Measurements from ENCODE around the gene SERPINB6.
"Not testable (repeated sequence)": the region's sequence is repeated elsewhere in the genome, so short reads cannot be mapped to it uniquely, and the experiment has no call there.

The SERPINB6 gene

GRCh38 chr6:2953098-2953497 is 18.3 kb downstream of the SERPINB6 start:
- no peak for FAIRE-seq

GRCh38 chr6:2952557-2953095 is 18.7 kb downstream of the SERPINB6 start:
- FAIRE-seq, result peak; percentile 12

- FAIRE-seq, result no peak
These were observed 19.6 kb downstream of the SERPINB6 start for GRCh38 chr6:2951728-2952127.

GRCh38 chr6:2950713-2951112 is 20.7 kb downstream of the SERPINB6 start:
- FAIRE-seq, result no peak

- no peak for FAIRE-seq
These were observed 21.8 kb downstream of the SERPINB6 start for GRCh38 chr6:2949536-2950083.

GRCh38 chr6:2949121-2949520 is 22.2 kb downstream of the SERPINB6 start:
- no peak for FAIRE-seq

GRCh38 chr6:2948228-2949025 is 22.9 kb downstream of the SERPINB6 start:
- no peak for FAIRE-seq

GRCh38 chr6:2947445-2947844 is 23.9 kb downstream of the SERPINB6 start:
- FAIRE-seq, result no peak

- FAIRE-seq, result no peak
These were observed 26.3 kb downstream of the SERPINB6 start for GRCh38 chr6:2945153-2945452.

- FAIRE-seq, result no peak
These were observed 26.8 kb downstream of the SERPINB6 start for GRCh38 chr6:2944405-2945152.

- no peak for FAIRE-seq
These were observed 27.8 kb downstream of the SERPINB6 start for GRCh38 chr6:2943564-2943955.

- no peak for FAIRE-seq
These were observed 28.3 kb downstream of the SERPINB6 start for GRCh38 chr6:2942914-2943563.

GRCh38 chr6:2942116-2942515 is 29.3 kb downstream of the SERPINB6 start:
- not testable (repeated sequence) for FAIRE-seq

- no peak for FAIRE-seq
These were observed 30.5 kb downstream of the SERPINB6 start for GRCh38 chr6:2940851-2941250.

GRCh38 chr6:2940010-2940850 is 31.1 kb downstream of the SERPINB6 start:
- no peak for FAIRE-seq

GRCh38 chr6:2939315-2940009 is 31.9 kb downstream of the SERPINB6 start:
- FAIRE-seq, result no peak

- FAIRE-seq, result no peak
These were observed 32.7 kb downstream of the SERPINB6 start for GRCh38 chr6:2938632-2939083.

GRCh38 chr6:2938004-2938631 is 33.2 kb downstream of the SERPINB6 start:
- no peak for FAIRE-seq

GRCh38 chr6:2937627-2938003 is 33.8 kb downstream of the SERPINB6 start:
- no peak for FAIRE-seq

- no peak for FAIRE-seq
These were observed 35.6 kb downstream of the SERPINB6 start for GRCh38 chr6:2935566-2936291.

Data from endometrium (tissue), 2 donors.